Measurements from ENCODE around the gene ERO1B. TPM values are rescaled to one million over a fixed set of nuclear protein-coding genes. Genes with fewer than 3 reads are reported as not detected.
A peak's percentile ranks its signal among the peaks of the same experiment; 100 is the strongest.
"Not testable (repeated sequence)": the region's sequence is repeated elsewhere in the genome, so short reads cannot be mapped to it uniquely, and the experiment has no call there.

The ERO1B gene
- total RNA-seq, 1 donor from 2014 or later: 7.1 TPM

- DNase-seq (ENCODE audit: low spot score): not testable (repeated sequence)
Measured at GRCh38 chr1:236188084-236188483, 93.7 kb downstream of the ERO1B start.

- DNase-seq (ENCODE audit: low spot score): not testable (repeated sequence)
Measured at GRCh38 chr1:236186471-236186870, 95.3 kb downstream of the ERO1B start.

- DNase-seq (ENCODE audit: low spot score): no peak
Measured at GRCh38 chr1:236185687-236186086, 96.1 kb downstream of the ERO1B start.

- no peak for DNase-seq (ENCODE audit: low spot score)
Measured at GRCh38 chr1:236181059-236181458, 100.7 kb downstream of the ERO1B start.

- peak; percentile 65 for DNase-seq (ENCODE audit: low spot score)
Measured at GRCh38 chr1:236179634-236180033, 102.1 kb downstream of the ERO1B start.

GRCh38 chr1:236176337-236177336 is 105.1 kb downstream of the ERO1B start:
- DNase-seq (ENCODE audit: low spot score): peak; percentile 45

GRCh38 chr1:236175642-236176336 is 106.0 kb downstream of the ERO1B start:
- DNase-seq (ENCODE audit: low spot score): peak; percentile 62

GRCh38 chr1:236173174-236173767 is 108.5 kb downstream of the ERO1B start:
- no peak for DNase-seq (ENCODE audit: low spot score)

- DNase-seq (ENCODE audit: low spot score): no peak
Measured at GRCh38 chr1:236172041-236172579, 109.6 kb downstream of the ERO1B start.

GRCh38 chr1:236168716-236169429 is 112.9 kb downstream of the ERO1B start:
- peak; percentile 91 for DNase-seq (ENCODE audit: low spot score)

GRCh38 chr1:236167578-236167977 is 114.2 kb downstream of the ERO1B start:
- peak; percentile 59 for DNase-seq (ENCODE audit: low spot score)

GRCh38 chr1:236167154-236167553 is 114.6 kb downstream of the ERO1B start:
- peak; percentile 24 for DNase-seq (ENCODE audit: low spot score)

GRCh38 chr1:236166041-236166440 is 115.7 kb downstream of the ERO1B start:
- no peak for DNase-seq (ENCODE audit: low spot score)

Other genes with a start within 250 kb of the ERO1B start
- 238 TPM for gene NID1, start 216.9 kb downstream of the ERO1B start, total RNA-seq
- 32.9 TPM for gene GPR137B, start 139.4 kb downstream of the ERO1B start, total RNA-seq
- gene EDARADD, start 112.3 kb upstream of the ERO1B start, total RNA-seq: 0.35 TPM
- gene LGALS8, start 242.0 kb upstream of the ERO1B start, total RNA-seq: 77.9 TPM